ENCODE measurements around the gene MRPL39. TPM values are rescaled to one million over a fixed set of nuclear protein-coding genes. Genes with fewer than 3 reads are reported as not detected.

Gene MRPL39
- total and polyA plus RNA-seq, 2 of the 4 experiments (the other 2 are of a cell fraction): 15.2 to 20.6 TPM

DNA sequence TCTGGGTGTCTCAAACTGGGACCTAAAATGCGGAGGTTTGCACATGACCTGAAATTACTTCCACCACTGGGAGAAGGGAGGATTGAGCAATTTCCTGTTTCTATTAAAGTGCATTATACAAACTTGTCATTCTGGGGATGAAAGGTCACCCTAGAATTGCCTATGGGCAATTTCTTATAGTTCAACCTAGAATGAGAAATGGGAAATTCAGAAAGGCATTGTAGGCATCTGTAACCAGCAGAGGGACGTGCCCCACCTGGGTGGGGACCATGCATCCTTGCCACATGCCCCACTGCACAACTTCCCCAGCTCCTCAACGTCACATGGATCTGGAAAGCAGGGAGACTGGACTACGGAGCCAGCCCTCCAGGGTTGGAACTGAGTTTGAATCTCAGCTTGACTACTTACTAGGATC is 47.0 kb downstream of the MRPL39 start:
- no peaks in the 10 kb centered on the region for H3K27me3 ChIP-seq (ENCODE audit: control insufficient read depth, insufficient read depth, low read length)
- intact Hi-C loops (cut with micrococcal nuclease): no loop called here
- H3K4ac ChIP-seq (ENCODE audit: low read depth, low read length): no peak overlapping the region
- peaks cover 1% of the 10 kb centered on the region; the same call in 1 of the 2 replicates for H3K36me3 ChIP-seq (ENCODE audit: control insufficient read depth, insufficient read depth, low read length)
- H3K9me3 ChIP-seq (ENCODE audit: control insufficient read depth, insufficient read depth, low read length): no peaks in the 10 kb centered on the region
- H4K20me1 ChIP-seq (ENCODE audit: insufficient read depth, low read length): 0 out of 2 replicates have a peak, but pooled peaks cover 3% of the 10 kb centered on the region
- TF ChIP-seq BHLHE40 (IDR thresholded peaks at IDR 0.05; ENCODE audit: low read depth, low read length) (no peak), CEBPB (IDR thresholded peaks at IDR 0.05; ENCODE audit: low read depth, low read length) (0 out of 2 replicates have a peak, but pooled peaks have one; percentile 47)
- no peak overlapping the region for H3K4me3 ChIP-seq (ENCODE audit: insufficient read depth, low read depth, low read length)
- no peak overlapping the region for H2AFZ ChIP-seq (replicated peaks; ENCODE audit: low read length, poor library complexity)
- peaks cover 11% of the 10 kb centered on the region for H3K9me1 ChIP-seq (ENCODE audit: insufficient read depth, low read length)
- DNase-seq (no peak), ATAC-seq (ENCODE audit: low read depth) (no peak)
- no peak overlapping the region for H2BK15ac ChIP-seq (ENCODE audit: low read depth, low read length)
- H2AK9ac ChIP-seq (replicated peaks; ENCODE audit: low read depth, low read length, poor library complexity): no peak overlapping the region
- H3K4me1 ChIP-seq (ENCODE audit: control insufficient read depth, insufficient read depth, low read length): peaks cover 8% of the 10 kb centered on the region
- H3K56ac ChIP-seq (ENCODE audit: extremely low read depth, insufficient read depth, low read length): no peak overlapping the region
- H3K4me2 ChIP-seq (ENCODE audit: low read depth, low read length): no peak overlapping the region
- no peak overlapping the region for H2BK120ac ChIP-seq (ENCODE audit: low read depth, low read length)
- no peak overlapping the region for H2BK5ac ChIP-seq (ENCODE audit: low read depth, low read length, poor library complexity, severe bottlenecking)
- no peak overlapping the region for H3K9ac ChIP-seq (ENCODE audit: low read depth, low read length)
- POLR2A ChIA-PET (ENCODE audit: unreplicated experiment): no interaction called here
- H2BK20ac ChIP-seq (ENCODE audit: low read depth, low read length): peak overlapping the region; percentile 33
- H3K18ac ChIP-seq (ENCODE audit: low read depth, low read length): no peak overlapping the region
- H4K8ac ChIP-seq (ENCODE audit: low read depth in 2 of 2, low read length in 2 of 2): no peak overlapping the region
- WGBS, 2 experiments (ENCODE audit: extremely low coverage in 2 of 2, insufficient read length in 1 of 2): no CpG with 5 or more reads among the region's 4 CpGs
- no peak overlapping the region for H4K5ac ChIP-seq (ENCODE audit: low read depth, low read length)
- peaks cover 9 to 27% of the 10 kb centered on the region in 2 experiments for H3K79me1 ChIP-seq (ENCODE audit: low read depth in 1 of 2, low read length in 2 of 2)
- H3K14ac ChIP-seq (replicated peaks; ENCODE audit: low read depth, low read length): no peak overlapping the region
- in situ Hi-C loops (cut with MboI; ENCODE audit: low sequenced_read_pairs): loop anchor here (10.0 kb wide), 1 partner anchor 135 kb away; no protein-coding TSS in a partner anchor
- no peak overlapping the region for H3K23ac ChIP-seq (ENCODE audit: low read depth, low read length)
- BruUV-seq (replicated peaks): no TSS peak
- no peak overlapping the region for H4K91ac ChIP-seq (ENCODE audit: insufficient read depth, low read depth, low read length)
- 0 out of 2 replicates have a peak overlapping the region, but pooled peaks have one; percentile 66 for H2AK5ac ChIP-seq (ENCODE audit: low read depth, low read length)
- CTCF ChIA-PET: interaction anchor here (0.6 kb wide), 1 partner anchor 1309 kb away, joined by 3 read pairs; no protein-coding TSS in a partner anchor
- dilution Hi-C loops (cut with HindIII; ENCODE audit: low sequenced_read_pairs, unreplicated experiment): no loop called here
- H3K27ac ChIP-seq (ENCODE audit: insufficient read depth, low read length): no peak overlapping the region
